CD4-positive, alpha-beta T cell treated with Interferon alpha-2 for 1 hour (primary cell): ENCODE measurements around the gene JCAD.
"Not testable (repeated sequence)": the region's sequence is repeated elsewhere in the genome, so short reads cannot be mapped to it uniquely, and the experiment has no call there.

Experiments used
- DNase-seq, 2 donors: peaks; one replicate each; pipeline ENCODE4 v3.0.0-alpha.2; 2020 to 2022

Gene JCAD

DNA sequence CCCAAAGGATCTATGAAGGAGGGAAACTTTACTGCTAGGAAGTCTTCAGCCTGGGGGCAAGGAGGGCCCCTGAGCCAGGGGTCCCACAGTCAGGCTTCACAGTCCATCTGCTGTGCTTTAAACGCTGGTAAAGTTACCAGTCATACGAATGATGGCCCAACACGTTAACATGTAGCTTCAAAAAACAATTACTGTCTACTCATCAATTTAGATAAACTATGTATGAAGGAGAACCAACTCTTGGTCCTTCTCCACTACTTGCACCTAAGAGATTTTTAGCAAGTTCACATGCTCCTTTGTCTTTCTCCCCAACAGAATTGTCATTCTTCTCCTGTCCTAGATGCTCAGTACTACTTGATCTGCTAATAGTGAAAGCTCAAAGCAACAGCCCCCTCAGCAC lies 16.6 kb downstream of the JCAD start:
- no peak for DNase-seq

DNA sequence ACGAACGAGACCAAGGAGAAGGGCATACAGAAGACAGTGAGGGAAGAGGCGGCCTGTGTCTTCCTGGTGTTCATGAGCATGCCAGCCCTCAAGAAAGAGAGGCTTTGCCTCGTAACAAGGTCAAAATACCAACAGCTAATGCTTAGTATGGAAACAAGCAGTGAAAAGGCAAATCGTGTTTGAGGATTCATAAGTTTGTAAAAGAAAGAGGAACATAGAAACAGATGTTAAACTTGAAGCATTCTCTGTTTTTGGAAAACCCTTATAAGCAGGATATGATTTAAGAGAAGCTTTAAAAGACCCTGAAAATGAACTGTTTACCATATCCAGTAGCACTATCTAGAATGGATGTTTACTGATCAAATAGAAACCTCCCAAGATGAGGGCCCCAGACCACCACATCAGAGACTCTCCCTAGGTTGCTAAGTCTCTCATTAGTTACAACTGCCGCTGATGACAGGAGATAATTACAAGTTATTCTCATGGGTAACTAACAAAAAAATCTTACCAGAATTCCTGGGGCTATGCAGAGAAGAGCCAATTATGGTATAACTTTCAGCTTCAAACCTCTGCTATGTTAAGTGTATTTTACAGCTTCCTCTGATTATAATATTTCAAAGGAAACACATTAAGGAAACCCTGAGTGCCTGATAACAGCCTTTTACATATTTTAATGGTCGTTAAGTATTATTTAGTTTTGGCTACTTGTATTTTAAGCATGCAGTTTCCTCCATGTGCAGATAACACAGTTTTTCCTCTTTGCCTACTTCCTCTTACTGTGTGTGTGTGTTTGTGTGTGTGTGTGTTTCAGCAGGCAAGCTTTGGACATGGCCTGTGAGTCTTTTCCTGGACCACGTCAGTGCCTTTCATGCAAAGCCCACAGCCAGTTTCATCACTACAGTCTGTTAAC lies 17.9 kb downstream of the JCAD start:
- DNase-seq = no peak

DNA sequence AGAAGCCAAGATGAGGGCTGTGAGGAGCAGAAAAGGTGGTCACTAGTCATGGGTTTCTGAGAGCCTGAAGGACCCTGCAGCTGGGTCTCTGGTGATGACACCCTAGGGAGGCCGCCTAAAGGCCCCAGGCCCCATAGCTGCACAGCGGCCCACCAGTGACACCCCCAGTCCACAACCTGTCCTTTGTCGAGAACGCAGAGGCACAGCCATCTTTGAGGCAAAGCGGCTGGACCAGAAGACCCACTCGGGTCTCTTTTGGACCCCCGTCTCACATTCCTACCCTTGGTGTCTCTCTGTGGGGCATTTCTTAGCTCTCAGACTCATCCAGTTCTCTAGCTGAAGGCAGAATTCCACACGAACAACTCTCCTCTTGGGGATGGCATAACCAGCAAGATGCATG lies 18.8 kb downstream of the JCAD start:
- no peak for DNase-seq

DNA sequence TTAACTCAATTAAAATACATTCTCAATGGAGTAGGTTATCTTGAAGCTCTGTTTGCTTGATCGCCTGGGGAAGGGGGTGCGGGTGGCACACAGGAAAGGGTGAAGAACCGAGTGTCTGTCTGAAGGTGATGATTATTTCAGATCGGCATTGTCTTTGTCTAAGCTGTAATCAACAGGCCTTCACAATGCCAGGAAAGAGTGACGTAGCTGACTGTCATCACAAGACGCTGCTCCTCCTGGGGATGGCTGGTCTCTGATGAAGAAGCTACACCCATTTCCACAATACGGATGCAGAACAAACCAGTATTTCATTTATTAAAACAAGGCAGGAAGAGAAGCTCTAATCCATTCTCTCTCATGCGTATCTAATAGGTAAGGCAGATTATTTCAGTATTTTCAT lies 19.4 kb downstream of the JCAD start:
- DNase-seq = no peak

DNA sequence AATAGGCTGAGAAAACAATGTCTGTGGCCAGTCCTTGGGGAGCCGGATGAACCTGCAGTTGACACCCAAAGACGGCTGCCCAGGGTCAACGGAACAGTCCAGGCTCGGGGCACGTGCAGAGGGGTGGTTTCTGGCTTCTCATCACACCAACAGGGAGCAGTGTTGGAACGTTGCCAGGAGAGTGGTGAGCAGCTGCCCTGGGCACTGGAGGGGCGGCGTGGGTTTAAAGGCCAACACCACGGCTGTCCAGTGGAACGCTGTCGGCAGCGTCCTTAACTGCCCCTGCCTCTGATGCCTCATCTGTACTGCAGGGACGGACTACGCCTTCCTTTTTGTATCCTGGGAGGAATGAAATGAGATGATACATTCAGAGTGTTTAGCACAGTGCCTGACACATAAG lies 19.8 kb downstream of the JCAD start:
- DNase-seq = no peak

DNA sequence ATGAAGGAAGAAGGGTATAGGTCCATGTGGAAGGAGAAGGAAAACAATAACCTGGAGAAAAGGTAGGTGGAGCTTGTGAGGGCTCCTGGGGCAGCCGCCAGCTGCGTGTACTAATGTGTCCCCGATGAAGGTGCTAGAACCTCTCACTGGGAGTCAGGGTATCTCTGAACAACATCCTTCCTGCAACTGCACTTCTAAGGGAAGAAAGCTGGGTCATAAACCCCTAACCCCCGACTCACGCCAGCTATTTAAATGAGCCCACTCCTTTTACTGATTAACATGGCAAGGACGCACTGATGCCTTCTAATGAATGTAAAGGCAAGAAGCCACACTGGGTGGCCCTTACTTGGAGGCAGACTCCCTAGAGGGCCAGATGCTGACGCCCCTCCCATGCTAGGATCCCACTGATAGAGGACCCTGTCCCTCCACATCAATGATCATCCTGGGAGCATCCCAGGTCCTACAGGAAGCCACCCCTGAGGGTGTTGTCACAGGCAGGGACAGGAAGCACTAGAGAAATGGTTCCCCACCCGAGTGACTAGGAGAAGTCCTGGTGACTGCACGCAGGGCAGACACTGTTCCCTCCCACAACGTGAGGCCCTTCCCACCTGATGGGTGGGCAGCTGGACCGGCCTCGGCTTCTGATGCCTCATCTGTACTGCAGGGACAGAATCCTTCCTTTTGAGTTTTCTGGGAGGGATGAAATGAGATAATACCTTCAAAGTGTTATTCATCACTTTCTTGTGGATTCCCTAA lies 20.4 kb downstream of the JCAD start:
- DNase-seq = no peak

DNA sequence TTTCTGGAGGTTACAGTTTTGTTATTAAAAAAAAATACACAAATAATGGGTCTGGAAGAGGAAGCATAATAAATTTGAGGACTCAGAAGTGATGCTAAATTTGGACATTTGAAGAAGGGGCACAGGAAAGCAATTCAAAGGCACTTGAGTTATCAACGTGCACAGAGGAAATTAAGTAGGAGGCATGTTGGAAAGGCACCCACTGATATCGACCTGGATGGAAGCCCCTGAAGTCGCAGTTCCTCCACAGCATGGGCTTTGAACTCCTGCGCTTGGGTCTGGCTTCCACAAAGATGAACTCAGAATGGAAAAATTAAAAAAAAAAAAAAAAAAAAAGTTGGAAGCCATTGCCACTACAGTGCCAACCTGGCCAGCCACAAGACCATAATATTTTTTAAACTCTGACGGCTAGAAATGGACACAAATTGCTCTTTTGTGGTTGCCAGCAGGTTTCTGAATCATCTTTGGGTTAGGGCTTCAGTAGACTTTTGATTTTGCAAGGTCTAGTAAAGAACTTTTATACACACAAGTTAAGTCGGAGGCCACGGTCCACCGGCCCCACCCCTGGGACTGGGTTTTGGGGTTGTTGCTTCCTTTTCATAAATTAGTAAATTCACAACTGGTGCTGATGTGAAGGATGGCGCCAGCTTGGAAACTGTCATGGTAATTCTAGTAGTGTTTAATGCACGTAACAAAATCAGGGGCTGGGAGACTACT lies 21.6 kb downstream of the JCAD start:
- DNase-seq = no peak

DNA sequence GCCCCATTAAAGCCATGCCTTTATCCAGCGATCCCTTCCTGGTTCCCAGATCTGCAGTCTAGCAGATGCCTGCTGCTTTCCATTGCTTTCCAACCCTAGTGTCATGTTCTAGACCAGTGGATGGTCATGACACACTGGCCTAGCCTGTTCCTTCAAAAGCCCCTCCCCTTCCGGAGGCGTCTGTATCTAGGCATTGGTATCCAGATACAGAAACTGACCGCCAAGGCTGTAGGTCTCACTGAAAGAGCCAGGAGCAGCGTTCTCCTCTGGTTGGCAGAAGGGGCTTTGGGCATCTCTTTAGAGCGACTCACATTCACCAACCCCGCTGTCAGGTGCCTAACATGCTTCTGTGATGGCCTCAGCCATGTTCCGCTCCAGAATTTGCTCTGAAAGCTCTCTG lies 22.6 kb downstream of the JCAD start:
- no peak for DNase-seq

DNA sequence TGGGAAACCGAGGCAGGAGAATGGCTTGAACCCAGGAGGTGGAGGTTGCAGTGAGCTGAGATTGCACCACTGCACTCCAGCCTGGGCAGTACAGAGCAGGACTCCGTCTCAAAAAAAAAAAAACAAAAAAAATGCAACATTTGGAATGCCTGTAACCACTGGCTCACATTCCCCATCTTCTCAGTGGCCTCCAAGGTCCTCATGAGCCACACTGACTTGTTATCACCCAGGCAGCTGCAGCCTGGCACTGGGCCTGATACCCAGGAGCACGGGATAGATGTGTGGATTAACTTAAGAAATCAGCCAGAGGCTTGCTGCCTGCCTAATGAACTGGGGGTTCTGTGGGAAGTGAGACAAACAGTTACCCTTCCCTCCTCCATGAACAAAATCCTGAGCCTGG lies 23.0 kb downstream of the JCAD start:
- DNase-seq = no peak

DNA sequence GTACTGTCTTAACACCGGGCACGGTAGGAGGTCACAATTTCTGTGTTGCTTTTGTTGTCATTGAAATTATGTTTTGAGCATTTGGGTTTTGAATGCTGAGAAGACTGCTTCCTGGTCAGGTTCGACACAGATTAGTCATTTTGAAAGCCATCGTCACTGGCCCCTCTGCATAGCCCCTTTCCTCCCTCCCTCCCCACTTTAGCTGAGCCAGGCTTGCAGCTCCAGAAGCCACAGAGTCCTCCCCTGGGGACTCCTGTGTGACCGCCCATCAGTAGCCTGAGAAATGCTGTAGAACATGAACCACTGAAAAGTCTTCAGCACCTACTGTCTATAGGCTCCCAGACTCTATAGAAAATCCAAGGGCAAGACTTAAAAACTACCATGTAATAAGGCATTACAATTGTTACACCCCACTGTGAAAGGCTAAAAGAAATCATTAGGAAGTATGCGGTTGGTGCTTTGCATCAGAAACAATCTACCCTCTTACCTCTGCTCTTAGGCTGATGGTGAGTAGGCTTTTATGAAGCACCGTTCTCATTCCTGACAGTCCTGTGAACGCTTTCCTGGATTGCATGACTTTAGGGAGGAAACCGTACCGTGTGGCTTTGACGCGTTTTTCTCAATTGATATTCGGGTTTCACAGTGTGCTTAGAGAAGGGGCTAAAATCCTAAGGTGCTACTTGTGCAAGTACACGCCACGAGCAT lies 24.8 kb downstream of the JCAD start:
- no peak for DNase-seq

DNA sequence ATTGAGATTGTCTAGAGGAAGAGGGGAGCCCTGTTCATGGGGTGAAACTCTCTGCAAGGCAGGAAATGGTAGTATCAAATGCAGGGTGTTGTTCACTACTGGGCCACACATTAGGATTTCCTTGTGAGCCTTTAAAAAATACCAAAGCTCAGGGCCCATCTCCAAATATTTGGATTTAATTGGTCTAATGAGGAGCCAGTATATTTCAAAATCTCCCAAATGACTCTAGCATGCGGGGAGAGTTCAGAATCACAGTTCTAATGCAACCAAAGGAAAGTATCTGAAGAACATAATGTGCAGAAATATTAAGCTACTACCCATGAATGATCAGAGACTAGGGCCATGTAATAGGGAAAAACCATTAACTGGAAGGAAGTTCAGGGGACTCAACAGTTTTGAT lies 27.3 kb downstream of the JCAD start:
- DNase-seq = no peak

DNA sequence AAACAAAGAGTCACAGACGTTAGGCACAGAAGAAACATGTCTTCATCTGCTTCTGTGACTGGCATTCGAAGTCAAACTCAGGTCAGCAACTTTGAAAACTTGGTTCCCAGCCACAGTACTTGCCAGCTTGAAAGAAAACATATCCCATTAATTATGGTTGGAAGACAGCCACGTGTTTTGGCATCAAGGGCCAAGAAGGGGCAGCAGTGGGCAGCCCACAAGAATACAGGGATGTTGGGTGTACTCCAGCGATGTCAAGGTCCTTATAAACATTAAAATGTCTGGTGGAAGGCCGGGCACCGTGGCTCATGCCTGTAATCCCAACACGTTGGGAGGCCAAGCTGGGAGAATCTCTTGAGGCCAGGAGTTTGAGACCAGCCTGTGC lies 29.5 kb downstream of the JCAD start:
- DNase-seq = no peak

DNA sequence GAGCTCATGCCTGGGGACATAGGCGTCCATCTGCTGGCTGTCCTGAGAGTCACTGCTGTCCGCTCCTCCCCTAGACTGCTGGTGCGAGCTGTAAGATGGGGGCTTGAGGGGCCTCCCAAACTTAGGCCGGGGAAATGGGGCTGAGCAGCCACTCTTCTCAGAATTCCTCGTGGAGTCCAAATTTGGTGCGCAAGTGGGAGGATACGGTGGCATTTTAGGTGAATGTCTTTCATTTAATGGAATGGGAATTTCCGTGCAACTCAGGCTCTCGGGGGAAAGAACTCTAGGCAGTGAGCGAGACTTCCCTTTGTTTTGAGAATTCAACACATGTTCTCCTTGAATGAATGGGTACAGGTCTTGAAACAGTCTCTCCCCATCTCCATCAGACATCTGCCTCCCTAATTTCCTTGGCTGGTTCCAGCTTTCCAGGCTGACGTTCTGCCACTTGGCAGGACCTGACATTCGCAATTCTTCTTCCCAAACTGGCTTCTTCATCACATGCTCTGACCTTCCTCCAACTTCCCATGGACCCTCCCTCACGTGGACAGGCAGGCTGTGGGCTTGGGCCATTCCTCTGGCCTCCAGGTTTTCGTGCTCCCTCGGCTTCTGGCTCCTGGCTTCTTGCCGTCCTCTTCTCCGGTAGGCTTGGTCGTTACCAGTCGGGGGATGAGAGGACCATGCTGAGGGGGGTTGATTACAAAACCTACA lies 30.1 kb downstream of the JCAD start:
- DNase-seq = no peak

DNA sequence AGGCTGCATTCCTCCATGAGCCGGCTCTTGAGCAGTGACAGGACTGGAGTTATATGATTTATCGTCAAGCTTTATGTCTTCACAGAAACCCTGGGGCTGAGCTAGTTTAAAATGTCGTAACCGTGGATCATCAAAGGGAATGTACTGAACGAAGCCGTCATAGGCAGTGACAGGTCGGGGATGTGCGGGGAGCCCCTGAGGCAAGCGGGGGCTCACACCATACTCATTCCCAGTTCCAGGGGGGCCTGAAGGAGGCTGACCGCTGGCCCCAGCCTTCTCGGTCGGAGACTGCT lies 30.7 kb downstream of the JCAD start:
- DNase-seq = no peak

DNA sequence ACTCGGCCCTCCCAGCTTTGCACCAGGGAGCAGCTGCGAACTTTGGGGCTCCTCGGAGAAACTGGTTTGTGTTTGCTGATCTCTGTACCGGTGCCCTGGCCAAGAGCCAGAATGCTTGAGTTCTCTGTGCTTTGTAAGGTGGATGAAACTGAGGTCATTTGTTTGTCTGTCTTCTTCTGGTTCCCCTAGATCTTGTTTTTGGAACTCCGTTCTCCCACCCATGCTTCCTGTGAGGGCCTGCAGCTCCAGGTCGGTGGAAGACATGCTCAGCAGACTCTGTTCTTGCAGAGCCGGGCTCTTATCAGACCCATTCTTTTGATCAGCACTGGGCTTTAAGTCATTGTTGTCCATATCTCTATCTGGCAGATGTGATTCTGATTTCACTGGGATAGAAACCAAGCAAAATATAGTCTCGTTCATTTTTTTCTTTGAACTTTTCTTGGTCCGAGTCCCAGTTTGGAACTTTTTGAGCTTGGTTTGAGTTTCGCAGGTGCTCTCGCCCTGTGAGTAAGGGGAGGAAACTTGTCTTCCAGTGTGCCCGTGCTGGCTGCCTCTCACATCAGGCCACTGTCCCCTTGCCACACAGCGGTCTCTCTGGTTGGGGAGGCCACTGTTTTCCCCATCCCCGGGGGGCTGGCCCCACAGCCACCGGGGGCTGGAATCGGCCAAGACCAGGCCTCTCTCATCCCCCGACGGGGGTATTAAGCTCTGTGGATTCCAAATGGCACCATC lies 31.2 kb downstream of the JCAD start:
- peak in 1 of 2 donors; percentile 20 for DNase-seq

DNA sequence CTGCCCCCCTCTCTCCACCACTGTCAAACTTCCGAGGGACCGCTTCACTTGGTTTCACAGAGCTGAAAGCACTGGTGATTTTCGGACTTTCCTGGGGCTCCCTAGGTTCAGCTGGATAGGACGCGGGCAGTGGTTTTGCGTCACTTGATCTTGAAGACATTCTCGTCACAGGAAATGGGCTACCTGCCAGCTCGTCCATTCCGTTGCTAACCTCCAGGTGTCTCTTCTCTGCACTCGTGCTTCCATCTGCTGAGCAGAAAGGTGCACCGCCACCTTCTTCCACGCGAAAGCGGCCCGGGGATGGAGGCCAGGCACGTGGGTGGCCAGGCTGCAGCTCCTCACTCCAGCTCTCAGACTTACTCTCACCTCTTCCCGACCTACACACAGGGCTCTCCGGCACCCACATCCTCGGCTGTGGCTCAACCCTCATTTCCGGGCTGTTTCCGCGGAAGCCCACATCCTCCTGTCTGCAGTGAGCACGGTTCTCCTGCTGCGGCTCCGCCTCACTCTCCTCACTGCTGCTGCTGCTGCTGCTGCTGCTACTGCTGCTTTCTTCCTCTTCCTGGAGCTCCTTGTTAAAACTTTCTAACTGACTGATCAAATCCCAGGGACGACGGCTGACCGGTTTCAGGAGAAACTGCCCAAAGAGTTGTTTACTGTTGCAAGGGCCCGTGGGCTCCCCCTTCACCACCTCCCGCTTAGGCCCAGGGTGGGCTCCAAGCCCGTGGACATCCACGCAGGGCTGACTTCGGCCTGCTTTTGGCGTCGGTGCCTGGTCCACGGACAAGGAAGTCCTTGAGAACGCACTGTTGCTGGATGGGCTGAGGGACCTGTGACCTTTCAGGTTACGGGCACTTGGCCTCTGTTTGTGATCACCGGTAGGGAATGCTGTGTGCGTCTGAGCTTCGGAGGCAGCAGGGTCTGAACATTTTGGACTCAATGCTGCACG lies 32.1 kb downstream of the JCAD start:
- DNase-seq = peak; percentile 86 to 89

DNA sequence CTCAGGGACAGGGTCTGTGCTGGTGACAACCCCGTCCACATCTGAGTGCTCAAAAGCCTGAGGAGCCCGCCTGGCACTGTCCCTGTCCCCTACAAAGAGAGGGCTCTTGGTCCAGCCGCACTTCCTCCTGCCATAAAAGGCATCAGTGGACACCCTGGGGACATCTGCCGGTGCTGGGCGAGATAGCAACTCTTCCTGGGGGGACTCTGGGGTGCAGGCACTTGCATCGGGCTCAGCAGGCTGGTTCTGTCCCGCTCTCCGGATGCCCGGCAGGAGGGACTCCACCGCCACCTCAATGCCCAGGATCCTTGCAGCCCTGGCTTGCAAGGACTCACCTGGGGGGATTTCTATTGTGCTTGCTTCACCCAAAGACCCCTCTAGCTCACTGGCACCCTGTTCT lies 32.8 kb downstream of the JCAD start:
- DNase-seq = no peak

DNA sequence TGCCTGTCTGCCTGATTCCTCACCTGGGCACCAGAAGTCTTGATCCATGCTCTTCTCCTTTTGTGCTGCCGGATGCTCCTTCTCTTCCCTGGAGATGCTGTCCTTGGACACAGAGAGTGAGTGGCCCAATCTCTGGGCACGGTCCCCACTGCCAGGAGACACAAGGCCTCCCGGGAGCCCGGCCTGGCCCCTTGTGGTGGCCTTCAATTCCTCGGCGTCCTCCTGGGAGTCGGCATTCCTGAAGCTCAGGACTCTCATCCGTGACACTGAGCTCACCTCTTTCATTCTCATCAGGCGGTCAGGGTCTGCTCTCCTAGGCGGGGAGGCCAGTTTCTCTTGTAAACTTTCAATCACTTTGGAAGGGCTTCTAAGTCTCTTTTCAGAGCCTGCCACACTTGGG lies 33.3 kb downstream of the JCAD start:
- no peak for DNase-seq

DNA sequence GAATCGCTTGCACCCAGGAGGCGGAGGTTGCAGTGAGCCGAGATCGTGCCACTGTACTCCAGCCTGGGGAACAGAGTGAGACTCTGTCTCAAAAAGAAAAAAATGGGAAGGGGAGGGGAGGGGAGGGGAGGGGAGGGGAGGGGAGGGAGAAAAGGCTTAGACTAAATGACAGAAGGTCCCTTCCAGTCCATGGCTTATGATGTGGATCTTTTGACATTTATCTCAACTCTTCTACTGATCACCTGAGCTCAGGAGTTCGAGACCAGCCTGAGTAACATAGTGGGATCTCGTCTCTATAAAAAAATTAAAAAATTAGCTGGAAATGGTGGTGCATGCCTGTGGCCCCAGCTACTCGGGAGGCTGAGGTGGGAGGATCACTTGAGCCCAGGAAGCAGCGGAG lies 34.0 kb downstream of the JCAD start:
- not testable (repeated sequence) for DNase-seq

DNA sequence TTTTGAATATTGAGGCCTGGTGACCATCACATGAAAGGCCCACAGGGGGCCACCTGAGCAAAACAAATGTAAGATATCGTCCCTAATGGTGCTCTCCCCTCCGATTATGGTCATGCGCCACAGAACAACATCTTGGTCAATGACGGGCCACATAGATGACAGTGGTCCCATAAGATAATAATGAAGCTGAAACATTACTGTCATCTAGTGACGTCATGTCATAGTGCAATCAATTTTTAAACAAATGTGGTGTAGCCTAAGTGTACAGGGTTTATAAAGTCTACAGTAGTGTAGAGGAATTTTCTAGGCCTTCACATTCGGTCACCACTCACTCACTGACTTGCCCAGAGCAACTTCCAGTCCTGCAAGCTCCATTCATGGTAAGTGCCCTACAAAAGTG lies 36.8 kb downstream of the JCAD start:
- no peak for DNase-seq

DNA sequence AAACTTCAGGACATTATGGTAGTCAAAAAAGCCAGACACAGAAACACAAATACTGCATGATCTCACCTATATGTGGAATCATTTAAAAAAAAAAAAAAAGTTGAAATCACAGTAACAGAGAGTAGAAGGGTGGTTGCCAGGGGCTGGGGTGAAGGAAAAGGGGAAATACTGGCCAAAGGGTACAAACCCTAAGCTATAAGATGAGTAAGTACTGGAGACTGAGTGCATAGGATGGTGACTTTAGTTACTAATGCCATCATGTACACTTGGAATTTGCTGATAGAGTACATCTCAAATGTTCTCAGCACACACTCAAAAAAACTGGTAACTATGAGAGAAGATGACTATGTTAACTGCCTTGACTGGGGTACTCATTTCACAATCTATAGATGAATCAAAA lies 39.9 kb downstream of the JCAD start:
- DNase-seq = no peak
